DND-41 (cell line): ENCODE measurements around the gene PIN1.
"Not testable (repeated sequence)": the region's sequence is repeated elsewhere in the genome, so short reads cannot be mapped to it uniquely, and the experiment has no call there.

Experiments used
- ATAC-seq: fragments of 200-7000 bp; cut with Tn5 transposase; 3 replicates; pipeline ENCODE4 v1.9.1; 2021; ENCODE audit warnings: low read depth; ENCODE audit not compliant: insufficient read depth
- DNase-seq: peaks from one replicate; pipeline ENCODE4 v3.0.0-alpha.2; 2020
- H2AFZ ChIP-seq: 2 replicates; pipeline ENCODE4 v1.6.0; 2012; ENCODE audit warnings: low read depth, low read length
- H3K27ac ChIP-seq: 2 replicates; pipeline ENCODE4 v1.5.1; 2012; ENCODE audit warnings: low read length, inconsistent platforms
- H3K27me3 ChIP-seq: fragments of 200-600 bp; sonication (generic); 2 replicates; pipeline ENCODE4 v1.6.0; 2012; ENCODE audit warnings: low read length, mild to moderate bottlenecking, inconsistent platforms; ENCODE audit not compliant: insufficient read depth, poor library complexity
- H3K36me3 ChIP-seq: 2 replicates; pipeline ENCODE4 v1.5.1; 2012; ENCODE audit warnings: low read length, inconsistent platforms; ENCODE audit not compliant: insufficient read depth
- H3K4me1 ChIP-seq: 2 replicates; pipeline ENCODE4 v1.5.1; 2012; ENCODE audit warnings: mild to moderate bottlenecking, low read length; ENCODE audit not compliant: insufficient read depth
- H3K4me2 ChIP-seq: 2 replicates; pipeline ENCODE4 v1.6.0; 2012; ENCODE audit warnings: mild to moderate bottlenecking, moderate library complexity, low read length, inconsistent platforms; ENCODE audit not compliant: insufficient read depth
- H3K4me3 ChIP-seq, 2 experiments: fragments of 200-600 bp in 1 of 2; shearing (Covaris generic) in 1 of 2; 2 replicates each; pipeline ENCODE4 v1.5.1; 2012 to 2016; ENCODE audit warnings: inconsistent platforms in 2 of 2, low read length in 2 of 2, mild to moderate bottlenecking in 2 of 2, low read depth in 1 of 2, moderate library complexity in 1 of 2
- H3K79me2 ChIP-seq: 2 replicates; pipeline ENCODE4 v1.6.0; 2012; ENCODE audit warnings: low read length, inconsistent platforms; ENCODE audit not compliant: insufficient read depth
- H3K9ac ChIP-seq: 2 replicates; pipeline ENCODE4 v1.6.0; 2012; ENCODE audit warnings: low read depth, mild to moderate bottlenecking, inconsistent platforms, low read length, moderate library complexity
- H3K9me3 ChIP-seq: 2 replicates; pipeline ENCODE4 v1.5.1; 2012; ENCODE audit warnings: low read length, moderate library complexity, mild to moderate bottlenecking, inconsistent platforms; ENCODE audit not compliant: insufficient read depth, severe bottlenecking
- H4K20me1 ChIP-seq: 2 replicates; pipeline ENCODE4 v1.6.0; 2012; ENCODE audit warnings: low read length; ENCODE audit not compliant: insufficient read depth
- CTCF ChIP-seq: IDR thresholded peaks from 2 replicates; pipeline ENCODE4 v1.5.1; 2012; ENCODE audit warnings: borderline replicate concordance, low read length, moderate library complexity, mild to moderate bottlenecking; ENCODE audit not compliant: poor library complexity, severe bottlenecking; ENCODE audit errors: extremely low read depth
- EZH2 ChIP-seq: IDR thresholded peaks from 3 replicates; pipeline ENCODE4 v1.6.1; 2012; ENCODE audit warnings: borderline replicate concordance, low read depth, mild to moderate bottlenecking, moderate library complexity, low read length, inconsistent platforms; ENCODE audit not compliant: severe bottlenecking

Gene PIN1

GRCh38 chr19:9818175-9818733 is 16.9 kb upstream of the PIN1 start:
- H3K9me3 ChIP-seq, result peaks cover 12% of the 10 kb centered on the region
- no peak for ATAC-seq
- peaks cover 27% of the 10 kb centered on the region for H3K4me1 ChIP-seq
- H4K20me1 ChIP-seq, result no peaks in the 10 kb centered on the region
- peak overlapping the region; percentile 69 for H3K9ac ChIP-seq
- H3K4me2 ChIP-seq, result peak overlapping the region; percentile 93
- peak overlapping the region; percentile 81 for H2AFZ ChIP-seq
- peak overlapping the region; percentile 52 to 65 for H3K4me3 ChIP-seq
- DNase-seq, result peak; percentile 22
- no peaks in the 10 kb centered on the region for H3K27me3 ChIP-seq
- no peak for TF ChIP-seq CTCF
- TF ChIP-seq EZH2, result no peak
- peaks cover 17% of the 10 kb centered on the region for H3K36me3 ChIP-seq
- peaks cover 43% of the 10 kb centered on the region for H3K79me2 ChIP-seq
- peak overlapping the region; percentile 82 for H3K27ac ChIP-seq

DNA sequence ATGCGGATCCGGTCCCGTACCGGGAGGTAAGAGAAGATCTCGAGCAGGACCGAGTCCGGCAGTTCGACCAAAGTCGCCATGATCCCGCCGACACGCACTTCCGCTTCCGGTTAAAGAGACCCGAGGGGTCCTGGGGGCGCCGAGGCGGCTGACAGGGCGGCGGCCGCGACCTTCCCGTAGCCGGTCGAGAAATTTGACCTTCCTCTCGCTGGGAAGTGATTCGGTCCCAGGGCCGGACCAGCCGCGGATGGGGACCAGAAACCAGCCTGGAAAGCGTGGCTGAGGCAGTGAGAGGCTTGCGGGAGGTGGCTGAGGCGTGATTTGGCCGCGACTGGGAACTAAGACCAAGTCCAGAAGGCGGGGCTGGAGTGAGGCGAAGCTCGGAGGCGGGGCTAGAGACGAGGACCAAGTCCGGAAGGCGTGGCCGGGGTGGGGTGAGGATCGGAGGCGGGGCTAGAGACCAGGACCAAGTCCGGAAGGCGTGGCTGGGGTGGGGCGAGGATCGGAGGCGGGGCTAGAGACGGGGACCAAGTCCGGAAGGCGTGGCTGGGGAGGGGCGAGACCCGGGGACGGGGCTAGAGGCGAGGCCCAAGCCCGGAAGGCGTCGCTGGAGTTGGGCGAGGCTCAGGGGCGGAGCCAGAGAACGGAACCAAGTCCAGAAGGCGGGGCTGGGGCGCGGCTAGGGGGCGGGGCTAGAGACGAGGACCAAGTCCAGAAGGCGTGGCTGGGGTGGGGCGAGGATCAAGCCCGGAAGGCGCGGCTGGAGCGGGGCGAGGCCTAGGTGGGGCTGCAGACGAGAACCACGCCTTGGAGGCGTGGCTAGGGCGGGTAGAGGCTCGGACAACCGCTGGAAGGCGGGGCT is 16.2 kb upstream of the PIN1 start, which contains the start of gene FBXL12:
FBXL12 (minus strand) TSS at position 346 of the 862 bp plus-strand sequence; CDS start at position 80, 266 bp downstream.
- H3K27ac ChIP-seq, result peak within 1 kb of the TSS; percentile 82
- ATAC-seq (peak; percentile 87), DNase-seq (peak; percentile 100)
- H3K4me3 ChIP-seq, result peak within 1 kb of the TSS; percentile 52 to 72
- H3K27me3 ChIP-seq, result no peaks in the 10 kb centered on the region
- H3K4me2 ChIP-seq, result peak within 1 kb of the TSS; percentile 93
- peak within 1 kb of the TSS; percentile 83 for H2AFZ ChIP-seq
- H3K36me3 ChIP-seq, result peaks cover 17% of the 10 kb centered on the region
- H3K9ac ChIP-seq, result peak within 1 kb of the TSS; percentile 69
- peaks cover 12% of the 10 kb centered on the region for H3K9me3 ChIP-seq
- peaks cover 39% of the 10 kb centered on the region for H3K79me2 ChIP-seq
- H4K20me1 ChIP-seq, result no peaks in the 10 kb centered on the region
- TF ChIP-seq EZH2 (no peak), CTCF (no peak)
- H3K4me1 ChIP-seq, result peaks cover 27% of the 10 kb centered on the region

GRCh38 chr19:9819596-9819909 is 15.6 kb upstream of the PIN1 start:
- H3K27me3 ChIP-seq, result no peaks in the 10 kb centered on the region
- no peak for DNase-seq
- peak overlapping the region; percentile 83 for H2AFZ ChIP-seq
- H4K20me1 ChIP-seq, result no peaks in the 10 kb centered on the region
- peak overlapping the region; percentile 46 for H3K9ac ChIP-seq
- peak overlapping the region; percentile 87 for H3K4me2 ChIP-seq
- peaks cover 17% of the 10 kb centered on the region for H3K36me3 ChIP-seq
- peaks cover 27% of the 10 kb centered on the region for H3K4me1 ChIP-seq
- no peak; the same call in 2 of the 3 replicates for ATAC-seq
- peak overlapping the region; percentile 26 to 72; a peak in 3 of 4 replicates for H3K4me3 ChIP-seq
- no peak for TF ChIP-seq EZH2
- no peak for TF ChIP-seq CTCF
- H3K27ac ChIP-seq, result peak overlapping the region; percentile 73
- H3K79me2 ChIP-seq, result peaks cover 39% of the 10 kb centered on the region
- H3K9me3 ChIP-seq, result peaks cover 12% of the 10 kb centered on the region

GRCh38 chr19:9820034-9820433 is 15.1 kb upstream of the PIN1 start:
- Histone ChIP-seq H3K9ac (peak overlapping the region; percentile 46), H3K4me1 (peaks cover 27% of the 10 kb centered on the region), H3K4me3 (peak overlapping the region in 1 of 2 experiments; percentile 72; a peak in 2 of 4 replicates), H2AFZ (peak overlapping the region; percentile 83), H3K36me3 (peaks cover 17% of the 10 kb centered on the region), H3K9me3 (peaks cover 11% of the 10 kb centered on the region), H3K4me2 (peak overlapping the region; percentile 87), H3K27ac (peak overlapping the region; percentile 73), H3K79me2 (peaks cover 36% of the 10 kb centered on the region)
- not testable (repeated sequence) for ATAC-seq, H4K20me1 ChIP-seq, H3K27me3 ChIP-seq, DNase-seq
